SK-N-MC (cell line): ENCODE measurements around the gene SEC61A1.

ENCODE experiments used
- EZH2 ChIP-seq: fragments of 200-600 bp; sonication (generic); IDR thresholded peaks from one replicate; pipeline ENCODE4 v1.6.1; 2017; ENCODE audit warnings: antibody characterized with exemption
- FOXP2 ChIP-seq: optimal IDR thresholded peaks from 2 replicates; pipeline ENCODE3; 2011; ENCODE audit warnings: mild to moderate bottlenecking, moderate library complexity; ENCODE audit not compliant: insufficient read depth; ENCODE audit errors: extremely low read length, control extremely low read depth
- POLR2AphosphoS5 ChIP-seq: IDR thresholded peaks from 2 replicates; pipeline ENCODE4 v1.6.1; 2012; ENCODE audit warnings: mild to moderate bottlenecking, low read depth, low read length, borderline replicate concordance

DNA sequence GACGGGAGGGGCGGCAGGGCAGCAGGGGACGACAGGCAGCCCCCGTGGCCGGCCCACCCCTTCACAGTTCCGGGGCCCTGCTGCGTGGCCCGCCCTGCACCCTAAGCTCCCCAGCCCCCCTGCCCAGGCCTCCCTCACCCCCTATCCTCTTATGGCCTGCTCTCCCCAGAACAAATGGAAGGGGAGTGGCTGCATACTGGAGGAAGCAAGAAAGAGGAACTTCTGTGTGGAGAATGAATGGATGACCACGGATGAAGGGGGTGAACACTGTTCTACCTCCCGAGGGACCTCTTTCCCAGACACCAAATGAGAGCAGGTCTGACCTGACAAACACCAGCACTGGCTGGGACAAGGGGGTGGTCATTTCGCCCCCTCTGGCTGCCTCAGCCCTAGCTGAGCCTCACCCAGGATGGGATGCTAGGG is 25.0 kb downstream of the SEC61A1 start:
- no peak for TF ChIP-seq EZH2
- TF ChIP-seq POLR2AphosphoS5, result no peak
- no peak for TF ChIP-seq FOXP2
